ENCODE data around the gene PRDM16. TPM values are rescaled to one million over a fixed set of nuclear protein-coding genes. Genes with fewer than 3 reads are reported as not detected.

Gene PRDM16
- total and polyA plus RNA-seq, 2 of the 8 experiments (the other 6 are each of a cell fraction or from before 2014, with no cell fraction given) = 0.39 to 0.43 TPM

GRCh38 chr1:3442901-3443300 is 373.9 kb downstream of the PRDM16 start (continued):
- no peak for TF ChIP-seq CEBPB (IDR thresholded peaks at IDR 0.05; ENCODE audit: low read depth, low read length)
- no peak for TF ChIP-seq SP2 (IDR thresholded peaks at IDR 0.05; ENCODE audit: low read length)
- TF ChIP-seq CBX8 (IDR thresholded peaks at IDR 0.05; ENCODE audit: borderline replicate concordance, low read depth, low read length) = no peak
- no peak for TF ChIP-seq TCF12 (IDR thresholded peaks at IDR 0.05; ENCODE audit: low read depth, low read length)
- no peak for TF ChIP-seq YY1 (IDR thresholded peaks at IDR 0.05; ENCODE audit: low read depth, low read length)

Data from H1 (cell line).